GM23338 (cell line): ENCODE data around the gene PIAS1. TPM values are rescaled to one million over a fixed set of nuclear protein-coding genes. Genes with fewer than 3 reads are reported as not detected.

ENCODE experiments used
- ATAC-seq: fragments of 200-7000 bp; cut with Tn5 transposase; 3 replicates; pipeline ENCODE4 v1.9.1; 2020
- DNase-seq: peaks from one replicate; pipeline ENCODE4 v3.0.0-alpha.2; 2015; ENCODE audit warnings: low spot score
- H2AFZ ChIP-seq: fragments of 200-600 bp; sonication (generic); 2 replicates; pipeline ENCODE4 v1.8.0; 2016; ENCODE audit warnings: antibody characterized with exemption, mild to moderate bottlenecking, moderate library complexity
- H3F3A ChIP-seq: fragments of 200-600 bp; sonication (generic); replicated peaks from 2 replicates; pipeline ENCODE4 v1.8.0; 2017; ENCODE audit warnings: antibody characterized with exemption, mixed run types, low read depth
- H3K27ac ChIP-seq: fragments of 200-600 bp; sonication (generic); 2 replicates; pipeline ENCODE4 v1.6.1; 2016; ENCODE audit warnings: low read depth
- H3K27me3 ChIP-seq: fragments of 200-600 bp; sonication (generic); 2 replicates; pipeline ENCODE4 v1.8.0; 2016; ENCODE audit warnings: mild to moderate bottlenecking, mixed run types, moderate library complexity; ENCODE audit not compliant: insufficient read depth
- H3K36me3 ChIP-seq: fragments of 200-600 bp; sonication (generic); 2 replicates; pipeline ENCODE4 v1.8.0; 2016; ENCODE audit warnings: mild to moderate bottlenecking; ENCODE audit not compliant: insufficient read depth
- H3K4me1 ChIP-seq: fragments of 200-600 bp; sonication (generic); 2 replicates; pipeline ENCODE4 v1.8.0; 2016; ENCODE audit warnings: mild to moderate bottlenecking, moderate library complexity; ENCODE audit not compliant: insufficient read depth
- H3K4me2 ChIP-seq: fragments of 200-600 bp; sonication (generic); 2 replicates; pipeline ENCODE4 v1.7.1; 2017; ENCODE audit warnings: mixed run types
- H3K4me3 ChIP-seq: fragments of 200-600 bp; sonication (generic); 2 replicates; pipeline ENCODE4 v1.6.1; 2016; ENCODE audit warnings: mixed run types
- H3K79me2 ChIP-seq: fragments of 200-600 bp; sonication (generic); replicated peaks from 2 replicates; pipeline ENCODE4 v1.8.0; 2017; ENCODE audit warnings: mild to moderate bottlenecking; ENCODE audit not compliant: insufficient read depth
- H3K9me2 ChIP-seq: fragments of 200-600 bp; sonication (generic); 2 replicates; pipeline ENCODE4 v1.8.0; 2017; ENCODE audit not compliant: insufficient read depth
- H4K20me1 ChIP-seq: fragments of 200-600 bp; sonication (generic); replicated peaks from 2 replicates; pipeline ENCODE4 v1.8.0; 2017; ENCODE audit warnings: mild to moderate bottlenecking; ENCODE audit not compliant: insufficient read depth
- H3K27ac Mint-ChIP-seq: 2 replicates; pipeline ENCODE4 v1.8.0; 2020; ENCODE audit warnings: inconsistent platforms, mild to moderate bottlenecking, moderate library complexity, mixed read lengths
- H3K27me3 Mint-ChIP-seq: 3 replicates; pipeline ENCODE4 v1.8.0; 2022; ENCODE audit warnings: low read depth, mild to moderate bottlenecking, moderate library complexity, mixed read lengths, inconsistent platforms; ENCODE audit not compliant: insufficient read depth, poor library complexity
- H3K36me3 Mint-ChIP-seq: 3 replicates; pipeline ENCODE4 v1.8.0; 2021; ENCODE audit warnings: low read depth, mild to moderate bottlenecking, inconsistent platforms, moderate library complexity, mixed read lengths
- H3K4me1 Mint-ChIP-seq: 3 replicates; pipeline ENCODE4 v1.8.0; 2020; ENCODE audit warnings: mild to moderate bottlenecking, inconsistent platforms, mixed read lengths
- H3K4me3 Mint-ChIP-seq: 3 replicates; pipeline ENCODE4 v1.8.0; 2021; ENCODE audit warnings: moderate library complexity, mild to moderate bottlenecking, inconsistent platforms, mixed read lengths
- H3K9me3 Mint-ChIP-seq: 3 replicates; pipeline ENCODE4 v1.8.0; 2020; ENCODE audit warnings: moderate library complexity, mild to moderate bottlenecking, inconsistent platforms, mixed read lengths
- CREB1 ChIP-seq: fragments of 250-450 bp; sonication (Bioruptor Pico); IDR thresholded peaks from 2 replicates; pipeline ENCODE4 v1.5.0; 2020; ENCODE audit warnings: low read depth, mild to moderate bottlenecking, moderate library complexity
- ETS1 ChIP-seq: IDR thresholded peaks from 2 replicates; pipeline ENCODE4 v1.6.1; 2016; ENCODE audit warnings: antibody characterized with exemption
- EZH2 ChIP-seq: fragments of 200-600 bp; sonication (generic); IDR thresholded peaks from one replicate; pipeline ENCODE4 v1.8.0; 2017; ENCODE audit warnings: antibody characterized with exemption, mild to moderate bottlenecking, low read depth; ENCODE audit not compliant: unreplicated experiment
- EZH2phosphoT487 ChIP-seq: fragments of 200-600 bp; sonication (generic); IDR thresholded peaks from one replicate; pipeline ENCODE4 v1.8.1; 2018; ENCODE audit warnings: antibody characterized with exemption; ENCODE audit not compliant: unreplicated experiment
- JUNB ChIP-seq: IDR thresholded peaks from one replicate; pipeline ENCODE4 v1.6.1; 2016; ENCODE audit warnings: antibody characterized with exemption; ENCODE audit not compliant: unreplicated experiment
- NANOG ChIP-seq: IDR thresholded peaks from 2 replicates; pipeline ENCODE4 v1.6.1; 2016; ENCODE audit warnings: antibody characterized with exemption, borderline replicate concordance
- POLR2AphosphoS5 ChIP-seq: IDR thresholded peaks from 2 replicates; pipeline ENCODE4 v1.6.1; 2016; ENCODE audit warnings: antibody characterized with exemption, low read depth
- STAT1 ChIP-seq: IDR thresholded peaks from one replicate; pipeline ENCODE4 v1.6.1; 2016; ENCODE audit warnings: antibody characterized with exemption; ENCODE audit not compliant: unreplicated experiment
- polyA plus RNA-seq: library from polyadenylated mRNA; unstranded; fragments of >200 nt; fragmentation: Nextera tagmentation; extraction: Ambion mirVana; gene quantifications from 2 replicates; pipeline ENCODE4 v1.2.1, GENCODE V29; 2016
- total RNA-seq: library from RNA; depleted of rRNA; stranded (reverse); fragments of >200 nt; shearing (Covaris generic); gene quantifications from 2 replicates; pipeline ENCODE4 v1.2.3, GENCODE V29; 2014
- TF ChIP-seq, protein P1 (sequence below), 2 experiments: fragments of 200-600 bp in 1 of 2; sonication (generic) in 1 of 2; conservative IDR thresholded peaks; 2 replicates each; pipeline versions ENCODE4 v1.5.1 to v1.6.1; 2016 to 2017; ENCODE audit warnings: antibody characterized with exemption in 2 of 2, low read depth in 2 of 2, mild to moderate bottlenecking in 2 of 2, moderate library complexity in 1 of 2
- TF ChIP-seq, protein P2 (sequence below): fragments of 250-450 bp; sonication (Bioruptor Pico); IDR thresholded peaks from 2 replicates; pipeline ENCODE4 v1.5.0; 2020; ENCODE audit warnings: mild to moderate bottlenecking, moderate library complexity
- TF ChIP-seq, protein P3 (sequence below): IDR thresholded peaks from one replicate; pipeline ENCODE4 v1.6.1; 2018; ENCODE audit warnings: antibody characterized with exemption; ENCODE audit not compliant: unreplicated experiment

Gene PIAS1
- total and polyA plus RNA-seq, 2 experiments from 2014 or later: 30.7 to 32.1 TPM

- H2AFZ ChIP-seq: no peak overlapping the region
- H3K79me2 ChIP-seq: no peaks in the 10 kb centered on the region
- no peaks in the 10 kb centered on the region for H3K27me3 ChIP-seq
- no peak overlapping the region for H3K4me3 ChIP-seq
- no peaks in the 10 kb centered on the region; the same call in 1 of the 2 replicates for H4K20me1 ChIP-seq
- H3K27ac ChIP-seq: no peak overlapping the region
- TF ChIP-seq EZH2 (no peak), NANOG (no peak), JUNB (no peak), ETS1 (no peak), STAT1 (no peak), CREB1 (no peak), EZH2phosphoT487 (no peak), POLR2AphosphoS5 (no peak)
- TF ChIP-seq, protein P1, sequence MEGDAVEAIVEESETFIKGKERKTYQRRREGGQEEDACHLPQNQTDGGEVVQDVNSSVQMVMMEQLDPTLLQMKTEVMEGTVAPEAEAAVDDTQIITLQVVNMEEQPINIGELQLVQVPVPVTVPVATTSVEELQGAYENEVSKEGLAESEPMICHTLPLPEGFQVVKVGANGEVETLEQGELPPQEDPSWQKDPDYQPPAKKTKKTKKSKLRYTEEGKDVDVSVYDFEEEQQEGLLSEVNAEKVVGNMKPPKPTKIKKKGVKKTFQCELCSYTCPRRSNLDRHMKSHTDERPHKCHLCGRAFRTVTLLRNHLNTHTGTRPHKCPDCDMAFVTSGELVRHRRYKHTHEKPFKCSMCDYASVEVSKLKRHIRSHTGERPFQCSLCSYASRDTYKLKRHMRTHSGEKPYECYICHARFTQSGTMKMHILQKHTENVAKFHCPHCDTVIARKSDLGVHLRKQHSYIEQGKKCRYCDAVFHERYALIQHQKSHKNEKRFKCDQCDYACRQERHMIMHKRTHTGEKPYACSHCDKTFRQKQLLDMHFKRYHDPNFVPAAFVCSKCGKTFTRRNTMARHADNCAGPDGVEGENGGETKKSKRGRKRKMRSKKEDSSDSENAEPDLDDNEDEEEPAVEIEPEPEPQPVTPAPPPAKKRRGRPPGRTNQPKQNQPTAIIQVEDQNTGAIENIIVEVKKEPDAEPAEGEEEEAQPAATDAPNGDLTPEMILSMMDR (conservative IDR thresholded peaks at IDR 0.05; ENCODE audit: low read depth in 2 of 2): no peak
- TF ChIP-seq, protein P2, sequence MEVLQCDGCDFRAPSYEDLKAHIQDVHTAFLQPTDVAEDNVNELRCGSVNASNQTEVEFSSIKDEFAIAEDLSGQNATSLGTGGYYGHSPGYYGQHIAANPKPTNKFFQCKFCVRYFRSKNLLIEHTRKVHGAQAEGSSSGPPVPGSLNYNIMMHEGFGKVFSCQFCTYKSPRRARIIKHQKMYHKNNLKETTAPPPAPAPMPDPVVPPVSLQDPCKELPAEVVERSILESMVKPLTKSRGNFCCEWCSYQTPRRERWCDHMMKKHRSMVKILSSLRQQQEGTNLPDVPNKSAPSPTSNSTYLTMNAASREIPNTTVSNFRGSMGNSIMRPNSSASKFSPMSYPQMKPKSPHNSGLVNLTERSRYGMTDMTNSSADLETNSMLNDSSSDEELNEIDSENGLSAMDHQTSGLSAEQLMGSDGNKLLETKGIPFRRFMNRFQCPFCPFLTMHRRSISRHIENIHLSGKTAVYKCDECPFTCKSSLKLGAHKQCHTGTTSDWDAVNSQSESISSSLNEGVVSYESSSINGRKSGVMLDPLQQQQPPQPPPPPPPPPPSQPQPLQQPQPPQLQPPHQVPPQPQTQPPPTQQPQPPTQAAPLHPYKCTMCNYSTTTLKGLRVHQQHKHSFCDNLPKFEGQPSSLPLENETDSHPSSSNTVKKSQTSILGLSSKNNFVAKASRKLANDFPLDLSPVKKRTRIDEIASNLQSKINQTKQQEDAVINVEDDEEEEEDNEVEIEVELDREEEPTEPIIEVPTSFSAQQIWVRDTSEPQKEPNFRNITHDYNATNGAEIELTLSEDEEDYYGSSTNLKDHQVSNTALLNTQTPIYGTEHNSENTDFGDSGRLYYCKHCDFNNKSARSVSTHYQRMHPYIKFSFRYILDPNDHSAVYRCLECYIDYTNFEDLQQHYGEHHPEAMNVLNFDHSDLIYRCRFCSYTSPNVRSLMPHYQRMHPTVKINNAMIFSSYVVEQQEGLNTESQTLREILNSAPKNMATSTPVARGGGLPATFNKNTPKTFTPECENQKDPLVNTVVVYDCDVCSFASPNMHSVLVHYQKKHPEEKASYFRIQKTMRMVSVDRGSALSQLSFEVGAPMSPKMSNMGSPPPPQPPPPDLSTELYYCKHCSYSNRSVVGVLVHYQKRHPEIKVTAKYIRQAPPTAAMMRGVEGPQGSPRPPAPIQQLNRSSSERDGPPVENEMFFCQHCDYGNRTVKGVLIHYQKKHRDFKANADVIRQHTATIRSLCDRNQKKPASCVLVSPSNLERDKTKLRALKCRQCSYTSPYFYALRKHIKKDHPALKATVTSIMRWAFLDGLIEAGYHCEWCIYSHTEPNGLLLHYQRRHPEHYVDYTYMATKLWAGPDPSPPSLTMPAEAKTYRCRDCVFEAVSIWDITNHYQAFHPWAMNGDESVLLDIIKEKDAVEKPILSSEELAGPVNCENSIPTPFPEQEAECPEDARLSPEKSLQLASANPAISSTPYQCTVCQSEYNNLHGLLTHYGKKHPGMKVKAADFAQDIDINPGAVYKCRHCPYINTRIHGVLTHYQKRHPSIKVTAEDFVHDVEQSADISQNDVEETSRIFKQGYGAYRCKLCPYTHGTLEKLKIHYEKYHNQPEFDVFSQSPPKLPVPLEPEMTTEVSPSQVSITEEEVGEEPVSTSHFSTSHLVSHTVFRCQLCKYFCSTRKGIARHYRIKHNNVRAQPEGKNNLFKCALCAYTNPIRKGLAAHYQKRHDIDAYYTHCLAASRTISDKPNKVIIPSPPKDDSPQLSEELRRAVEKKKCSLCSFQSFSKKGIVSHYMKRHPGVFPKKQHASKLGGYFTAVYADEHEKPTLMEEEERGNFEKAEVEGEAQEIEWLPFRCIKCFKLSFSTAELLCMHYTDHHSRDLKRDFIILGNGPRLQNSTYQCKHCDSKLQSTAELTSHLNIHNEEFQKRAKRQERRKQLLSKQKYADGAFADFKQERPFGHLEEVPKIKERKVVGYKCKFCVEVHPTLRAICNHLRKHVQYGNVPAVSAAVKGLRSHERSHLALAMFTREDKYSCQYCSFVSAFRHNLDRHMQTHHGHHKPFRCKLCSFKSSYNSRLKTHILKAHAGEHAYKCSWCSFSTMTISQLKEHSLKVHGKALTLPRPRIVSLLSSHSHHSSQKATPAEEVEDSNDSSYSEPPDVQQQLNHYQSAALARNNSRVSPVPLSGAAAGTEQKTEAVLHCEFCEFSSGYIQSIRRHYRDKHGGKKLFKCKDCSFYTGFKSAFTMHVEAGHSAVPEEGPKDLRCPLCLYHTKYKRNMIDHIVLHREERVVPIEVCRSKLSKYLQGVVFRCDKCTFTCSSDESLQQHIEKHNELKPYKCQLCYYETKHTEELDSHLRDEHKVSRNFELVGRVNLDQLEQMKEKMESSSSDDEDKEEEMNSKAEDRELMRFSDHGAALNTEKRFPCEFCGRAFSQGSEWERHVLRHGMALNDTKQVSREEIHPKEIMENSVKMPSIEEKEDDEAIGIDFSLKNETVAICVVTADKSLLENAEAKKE (CRISPR knock-in tag): no peak
- TF ChIP-seq, protein P3, sequence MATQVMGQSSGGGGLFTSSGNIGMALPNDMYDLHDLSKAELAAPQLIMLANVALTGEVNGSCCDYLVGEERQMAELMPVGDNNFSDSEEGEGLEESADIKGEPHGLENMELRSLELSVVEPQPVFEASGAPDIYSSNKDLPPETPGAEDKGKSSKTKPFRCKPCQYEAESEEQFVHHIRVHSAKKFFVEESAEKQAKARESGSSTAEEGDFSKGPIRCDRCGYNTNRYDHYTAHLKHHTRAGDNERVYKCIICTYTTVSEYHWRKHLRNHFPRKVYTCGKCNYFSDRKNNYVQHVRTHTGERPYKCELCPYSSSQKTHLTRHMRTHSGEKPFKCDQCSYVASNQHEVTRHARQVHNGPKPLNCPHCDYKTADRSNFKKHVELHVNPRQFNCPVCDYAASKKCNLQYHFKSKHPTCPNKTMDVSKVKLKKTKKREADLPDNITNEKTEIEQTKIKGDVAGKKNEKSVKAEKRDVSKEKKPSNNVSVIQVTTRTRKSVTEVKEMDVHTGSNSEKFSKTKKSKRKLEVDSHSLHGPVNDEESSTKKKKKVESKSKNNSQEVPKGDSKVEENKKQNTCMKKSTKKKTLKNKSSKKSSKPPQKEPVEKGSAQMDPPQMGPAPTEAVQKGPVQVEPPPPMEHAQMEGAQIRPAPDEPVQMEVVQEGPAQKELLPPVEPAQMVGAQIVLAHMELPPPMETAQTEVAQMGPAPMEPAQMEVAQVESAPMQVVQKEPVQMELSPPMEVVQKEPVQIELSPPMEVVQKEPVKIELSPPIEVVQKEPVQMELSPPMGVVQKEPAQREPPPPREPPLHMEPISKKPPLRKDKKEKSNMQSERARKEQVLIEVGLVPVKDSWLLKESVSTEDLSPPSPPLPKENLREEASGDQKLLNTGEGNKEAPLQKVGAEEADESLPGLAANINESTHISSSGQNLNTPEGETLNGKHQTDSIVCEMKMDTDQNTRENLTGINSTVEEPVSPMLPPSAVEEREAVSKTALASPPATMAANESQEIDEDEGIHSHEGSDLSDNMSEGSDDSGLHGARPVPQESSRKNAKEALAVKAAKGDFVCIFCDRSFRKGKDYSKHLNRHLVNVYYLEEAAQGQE: no peak
- H3K4me1 ChIP-seq: no peaks in the 10 kb centered on the region
- peaks cover 4% of the 10 kb centered on the region; the same call in 1 of the 2 replicates for H3K9me2 ChIP-seq
- ATAC-seq (no peak), DNase-seq (no peak)
- Mint-ChIP-seq H3K9me3 (no peaks in the 10 kb centered on the region), H3K36me3 (peaks cover 34% of the 10 kb centered on the region), H3K4me1 (peaks cover 13% of the 10 kb centered on the region), H3K27me3 (peaks cover 2% of the 10 kb centered on the region), H3K4me3 (no peak overlapping the region), H3K27ac (no peak overlapping the region)
- no peak overlapping the region for H3K4me2 ChIP-seq
- peaks cover 11% of the 10 kb centered on the region for H3K36me3 ChIP-seq
- H3F3A ChIP-seq: no peaks in the 10 kb centered on the region
These were observed 134.5 kb downstream of the PIAS1 start for GRCh38 chr15:68188647-68189046.
